HepG2 (cell line): ENCODE results near the gene NIN. TPM values are rescaled to one million over a fixed set of nuclear protein-coding genes. Genes with fewer than 3 reads are reported as not detected.

Source experiments
- ATAC-seq: fragments of 200-7000 bp; cut with Tn5 transposase; 3 replicates; pipeline ENCODE4 v1.9.1; 2020; ENCODE audit warnings: mild to moderate bottlenecking, moderate library complexity
- BruUV-seq: library from RNA; stranded (reverse); fragments of 400-500 nt; replicated peaks from 2 replicates; lab custom pipeline; 2021; lab: Mats Ljungman, UMichigan
- CTCF ChIA-PET: fragments of 300-600 bp; formaldehyde crosslinking; extraction: SDS; loops from one replicate; lab custom pipeline; 2021; ENCODE audit warnings: low total read pairs, inconsistent platforms, low intra/inter-chr PET ratio; lab: Yijun Ruan, JAX
- POLR2A ChIA-PET: fragments of 350-600 bp; sonication (Branson Sonifier 250); formaldehyde crosslinking; loops from one replicate; lab custom pipeline; 2020; ENCODE audit warnings: antibody characterized with exemption, inconsistent platforms; lab: Yijun Ruan, JAX
- DNase-seq: peaks from one replicate; pipeline ENCODE4 v3.0.0-alpha.2; 2015; ENCODE audit warnings: low spot score
- FAIRE-seq: peaks from 3 replicates; lab custom pipeline; 2011; peaks lifted over from hg19 to GRCh38; lab: Jason Lieb, UNC
- H2AFZ ChIP-seq: one replicate; pipeline ENCODE4 v1.6.1; 2011; ENCODE audit warnings: low read length, inconsistent platforms
- H3K27ac ChIP-seq: fragments of 300-600 bp; 3 replicates; pipeline ENCODE4 v1.8.0; 2011; ENCODE audit warnings: mixed run types, mild to moderate bottlenecking, mixed read lengths, low read length, inconsistent platforms; ENCODE audit not compliant: insufficient read depth; ENCODE audit errors: extremely low read length
- H3K27me3 ChIP-seq, 2 experiments: fragments of 200-600 bp in 1 of 2; 2 replicates in 1 of 2; 3 replicates in 1 of 2; pipeline versions ENCODE4 v1.6.0 to v1.8.0; 2011; ENCODE audit warnings: low read length in 2 of 2, mild to moderate bottlenecking in 2 of 2, moderate library complexity in 2 of 2, inconsistent platforms in 1 of 2; ENCODE audit not compliant: insufficient read depth in 2 of 2, control insufficient read depth in 1 of 2
- H3K36me3 ChIP-seq, 2 experiments: fragments of 200-600 bp in 1 of 2; replicated peaks in 1 of 2; 2 replicates in 1 of 2; 3 replicates in 1 of 2; pipeline versions ENCODE4 v1.5.1 to v1.8.0; 2011; ENCODE audit warnings: low read length in 2 of 2, inconsistent platforms in 1 of 2; ENCODE audit not compliant: insufficient read depth in 2 of 2, control insufficient read depth in 1 of 2
- H3K4me1 ChIP-seq: 2 replicates; pipeline ENCODE4 v1.5.1; 2012; ENCODE audit warnings: low read length, inconsistent platforms; ENCODE audit not compliant: insufficient read depth
- H3K4me2 ChIP-seq: 2 replicates; pipeline ENCODE4 v1.6.0; 2011; ENCODE audit warnings: low read depth, low read length, inconsistent platforms
- H3K4me3 ChIP-seq, 3 experiments: fragments of 200-600 bp in 1 of 3; sonication (generic), shearing (Covaris generic) in 1 of 3; replicated peaks in 1 of 3; 2 replicates each; pipeline ENCODE4 v1.5.1; 2011 to 2016; ENCODE audit warnings: low read length in 3 of 3, inconsistent platforms in 2 of 3, low read depth in 2 of 3, mild to moderate bottlenecking in 2 of 3, control low read depth in 1 of 3, mixed read lengths in 1 of 3; ENCODE audit not compliant: insufficient read depth in 1 of 3
- H3K79me2 ChIP-seq: one replicate; pipeline ENCODE4 v1.6.1; 2011; ENCODE audit warnings: low read length, inconsistent platforms; ENCODE audit not compliant: insufficient read depth
- H3K9ac ChIP-seq: 2 replicates; pipeline ENCODE4 v1.6.0; 2011; ENCODE audit warnings: mild to moderate bottlenecking, low read depth, low read length, inconsistent platforms; ENCODE audit not compliant: insufficient read depth
- H3K9me3 ChIP-seq: 2 replicates; pipeline ENCODE4 v1.5.1; 2012; ENCODE audit warnings: mild to moderate bottlenecking, low read length
- H4K20me1 ChIP-seq: 2 replicates; pipeline ENCODE4 v1.6.0; 2011; ENCODE audit warnings: inconsistent platforms, mild to moderate bottlenecking, low read length, moderate library complexity; ENCODE audit not compliant: insufficient read depth
- BCLAF1 ChIP-seq: fragments of 450-650 bp; IDR thresholded peaks from 2 replicates; pipeline ENCODE4 v1.6.1; 2017; ENCODE audit warnings: mild to moderate bottlenecking
- CBX1 ChIP-seq: IDR thresholded peaks from one replicate; pipeline ENCODE4 v1.6.1; 2016; ENCODE audit warnings: antibody characterized with exemption, low read depth
- KLF13 ChIP-seq: sonication (generic); formaldehyde crosslinking; IDR thresholded peaks from 2 replicates; pipeline ENCODE4 v1.4.0; 2020; ENCODE audit warnings: mild to moderate bottlenecking, missing genetic modification reagents
- MYC ChIP-seq: sonication (generic); formaldehyde crosslinking; IDR thresholded peaks from 2 replicates; pipeline ENCODE4 v1.9.0; 2021; ENCODE audit warnings: missing genetic modification reagents, borderline replicate concordance
- NFE2 ChIP-seq: sonication (generic); formaldehyde crosslinking; IDR thresholded peaks from 2 replicates; pipeline ENCODE4 v1.4.0; 2020; ENCODE audit warnings: missing genetic modification reagents
- PAXIP1 ChIP-seq: sonication (generic); formaldehyde crosslinking; conservative IDR thresholded peaks from 2 replicates; pipeline ENCODE4 v1.4.0; 2020; ENCODE audit warnings: mild to moderate bottlenecking, missing genetic modification reagents, moderate library complexity
- PLRG1 ChIP-seq: fragments of 450-650 bp; conservative IDR thresholded peaks from 2 replicates; pipeline ENCODE4 v1.6.1; 2016
- ZNF142 ChIP-seq: sonication (generic); formaldehyde crosslinking; IDR thresholded peaks from 2 replicates; pipeline ENCODE4 v1.4.0; 2020; ENCODE audit warnings: missing genetic modification reagents
- ZNF605 ChIP-seq: sonication (generic); formaldehyde crosslinking; IDR thresholded peaks from 2 replicates; pipeline ENCODE4 v1.8.0; 2022; ENCODE audit warnings: mild to moderate bottlenecking, missing genetic modification reagents
- ZNF724P ChIP-seq: sonication (generic); formaldehyde crosslinking; IDR thresholded peaks from 2 replicates; pipeline ENCODE4 v1.8.0; 2022; ENCODE audit warnings: missing genetic modification reagents, borderline replicate concordance
- WGBS: methylation state at CpG from one replicate; pipeline ENCODE4 v1.1.6; 2017; ENCODE audit warnings: low lambda C conversion rate; 5-methylcytosine and 5-hydroxymethylcytosine counted together
- in situ Hi-C: cut with HindIII; loops from 2 replicates; pipeline ENCODE4 v1.10.0; 2017; ENCODE audit warnings: low pct_unique_long_range_greater_than_20kb; ENCODE audit not compliant: extremely low pct_ligation_motif_present
- intact Hi-C: fragments of 100-400 bp; cut with micrococcal nuclease; formaldehyde crosslinking; loops from one replicate; pipeline ENCODE4 v1.10.0; 2022; ENCODE audit not compliant: unreplicated experiment
- polyA plus RNA-seq, 8 experiments: library from polyadenylated mRNA; depleted of rRNA in 3 of 8; stranded (reverse) in 7 of 8; unstranded in 1 of 8; fragments of >200 nt; fragmentation: Illumina TruSeq in 4 of 8; extraction: Trizol in 4 of 8; gene quantifications; 2 replicates each; pipeline versions ENCODE4 v1.2.1 to v1.2.3, GENCODE V29; 2011 to 2016; ENCODE audit warnings: low read depth in 4 of 8, missing spikeins in 1 of 8, mixed read lengths in 1 of 8; ENCODE audit not compliant: insufficient read depth in 1 of 8
- total RNA-seq, 5 experiments: library from RNA; depleted of rRNA; stranded (reverse); fragments of >200 nt; fragmentation: Illumina TruSeq; extraction: Trizol; gene quantifications; 2 replicates each; pipeline ENCODE4 v1.2.3, GENCODE V29; 2016; ENCODE audit warnings: low read depth in 1 of 5
- TF ChIP-seq, protein P1 (sequence below): sonication (generic); formaldehyde crosslinking; IDR thresholded peaks from 2 replicates; pipeline ENCODE4 v1.8.0; 2022; ENCODE audit warnings: mild to moderate bottlenecking, missing genetic modification reagents; ENCODE audit not compliant: insufficient replicate concordance

NIN gene
- total and polyA plus RNA-seq, 2 of the 13 experiments (the other 11 are each of a cell fraction or from before 2014, with no cell fraction given), result 2.8 to 9.7 TPM

DNA sequence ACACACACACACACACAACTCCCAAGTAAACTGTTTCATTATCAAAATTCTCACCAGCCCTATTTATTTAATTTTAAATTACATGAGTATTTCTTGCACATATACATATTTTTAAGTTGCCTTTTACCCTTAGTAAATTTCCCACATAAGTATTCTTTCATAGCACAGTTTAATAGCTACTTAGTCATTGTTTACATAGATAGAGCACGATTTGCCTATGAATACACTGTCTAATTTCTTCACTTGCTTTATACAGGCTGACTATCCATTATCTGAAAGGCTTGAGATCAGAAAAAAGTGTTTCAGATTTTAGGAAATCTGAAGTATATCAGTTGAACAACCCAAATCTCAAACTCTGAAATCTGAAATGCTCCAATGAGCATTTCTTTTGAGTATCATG lies 30.9 kb downstream of the NIN start:
- BruUV-seq, result no TSS peak
- Histone ChIP-seq H3K27ac (no peak overlapping the region), H3K4me2 (no peak overlapping the region), H3K27me3 (no peaks in the 10 kb centered on the region), H3K4me3 (no peak overlapping the region), H3K36me3 (0 out of 5 replicates have a peak, but pooled peaks cover 0 to 3% of the 10 kb centered on the region in 2 experiments)
- CTCF ChIA-PET, result no interaction called here
- DNase-seq, result no peak
- POLR2A ChIA-PET, result no interaction called here
- TF ChIP-seq ZNF605 (no peak), BCLAF1 (no peak), NFE2 (CRISPR knock-in tag) (no peak), PLRG1 (no peak), PAXIP1 (no peak), KLF13 (no peak), CBX1 (no peak), ZNF724P (no peak), ZNF142 (CRISPR knock-in tag) (no peak), MYC (CRISPR knock-in tag) (no peak)
- TF ChIP-seq, protein P1, sequence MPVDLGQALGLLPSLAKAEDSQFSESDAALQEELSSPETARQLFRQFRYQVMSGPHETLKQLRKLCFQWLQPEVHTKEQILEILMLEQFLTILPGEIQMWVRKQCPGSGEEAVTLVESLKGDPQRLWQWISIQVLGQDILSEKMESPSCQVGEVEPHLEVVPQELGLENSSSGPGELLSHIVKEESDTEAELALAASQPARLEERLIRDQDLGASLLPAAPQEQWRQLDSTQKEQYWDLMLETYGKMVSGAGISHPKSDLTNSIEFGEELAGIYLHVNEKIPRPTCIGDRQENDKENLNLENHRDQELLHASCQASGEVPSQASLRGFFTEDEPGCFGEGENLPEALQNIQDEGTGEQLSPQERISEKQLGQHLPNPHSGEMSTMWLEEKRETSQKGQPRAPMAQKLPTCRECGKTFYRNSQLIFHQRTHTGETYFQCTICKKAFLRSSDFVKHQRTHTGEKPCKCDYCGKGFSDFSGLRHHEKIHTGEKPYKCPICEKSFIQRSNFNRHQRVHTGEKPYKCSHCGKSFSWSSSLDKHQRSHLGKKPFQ, result no peak
- TF ChIP-seq, all 625 proteins: peak for 0
- 98% methylated on average over 1 of the region's 1 CpG for WGBS
- no peaks in the 10 kb centered on the region for H3K79me2 ChIP-seq
- FAIRE-seq (no peak), ATAC-seq (no peak)
- H4K20me1 ChIP-seq, result no peaks in the 10 kb centered on the region
- no peak overlapping the region for H3K9ac ChIP-seq
- H3K9me3 ChIP-seq, result no peaks in the 10 kb centered on the region
- H3K4me1 ChIP-seq, result no peaks in the 10 kb centered on the region
- intact Hi-C loops (no loop called here), in situ Hi-C loops (no loop called here)
- no peak overlapping the region for H2AFZ ChIP-seq
